Pancreas (tissue), 10 donors: ENCODE data around the gene P2RX5. TPM values are rescaled to one million over a fixed set of nuclear protein-coding genes. Genes with fewer than 3 reads are reported as not detected.
"Not testable (repeated sequence)": the region's sequence is repeated elsewhere in the genome, so short reads cannot be mapped to it uniquely, and the experiment has no call there.

ENCODE experiments used
- ATAC-seq, 4 donors: fragments of 200-7000 bp; cut with Tn5 transposase; one replicate each; pipeline versions ENCODE4 v1.8.0 to v1.9.1; 2020; ENCODE audit warnings: mild to moderate bottlenecking in 4 of 4, moderate library complexity in 4 of 4
- DNase-seq, 6 donors: peaks; one replicate each; pipeline ENCODE4 v3.0.0-alpha.2; 2020
- FAIRE-seq: peaks from 2 replicates; lab custom pipeline; 2012; peaks lifted over from hg19 to GRCh38; lab: Jason Lieb, UNC
- H3K27ac ChIP-seq, 4 donors: fragments of 200-600 bp; sonication (generic); 1 replicate in 3 of 4; 2 replicates in 1 of 4; pipeline versions ENCODE4 v1.5.0 to v1.8.0; 2020
- H3K27me3 ChIP-seq, 4 donors: fragments of 200-600 bp; one replicate each; pipeline ENCODE4 v1.8.0; 2021
- H3K36me3 ChIP-seq, 3 donors: fragments of 200-600 bp; sonication (generic) in 1 of 3; one replicate each; pipeline versions ENCODE4 v1.5.0 to v1.8.0; 2020 to 2021
- H3K4me1 ChIP-seq, 3 donors: fragments of 200-600 bp; one replicate each; pipeline ENCODE4 v1.8.0; 2021
- H3K4me3 ChIP-seq, 4 donors: fragments of 200-600 bp; sonication (generic) in 2 of 4; one replicate each; pipeline versions ENCODE4 v1.5.0 to v1.8.0; 2020 to 2021
- H3K9me3 ChIP-seq, 4 donors: fragments of 200-600 bp; one replicate each; pipeline ENCODE4 v1.8.0; 2021
- CTCF ChIP-seq, 4 donors: fragments of 200-600 bp; sonication (generic) in 3 of 4; IDR thresholded peaks; one replicate each; pipeline versions ENCODE4 v1.5.0 to v1.8.0; 2021; ENCODE audit warnings: antibody characterized with exemption in 4 of 4
- WGBS, 2 donors: extraction: QIAGEN DNeasy Blood & Tissue Kit; methylation state at CpG; one replicate each; pipeline ENCODE4 v1.1.7; 2013; 5-methylcytosine and 5-hydroxymethylcytosine counted together
- intact Hi-C, 3 donors: fragments of 100-400 bp; cut with DNase I; formaldehyde crosslinking; loops; one replicate each; pipeline versions ENCODE4 v1.11.1 to v1.14.2; 2022
- polyA plus RNA-seq, 2 donors: library from polyadenylated mRNA; stranded (reverse); fragments of 200-250 nt; gene quantifications; one replicate each; pipeline ENCODE4 v1.2.3, GENCODE V29; 2013
- total RNA-seq, 6 donors: library from RNA; stranded (reverse); fragmentation: NEBNext Ultra II Directional in 4 of 6; extraction: Animal tissue kit (Norgen Biotek cat#: 25700) in 4 of 6; gene quantifications; one replicate each; pipeline versions ENCODE4 v1.2.1 to v1.2.4, GENCODE V29; 2021 to 2023
- donor health status: healthy with polysubstance abuse.
- donor health status: DM: no; HTN: no; CAD: no; lungs with moderate emphysema.
- donor health status: DM: no; HTN: no; CAD: no.
- donor health status: control.
- donor health status: control.
- donor health status: Bipolar disorder and iron deficiency.
- donor health status: DM: yes; HTN: yes; CAD: no.
- donor health status: DM: no; HTN: no; CAD: no.
- donor health status: DM: no; HTN: no; CAD: no.
- donor health status: DM: yes; HTN: yes; CAD: no.

The P2RX5 gene
- total and polyA plus RNA-seq, 8 donors, result 0.13 to 1.4 (median 0.55) TPM

GRCh38 chr17:3718201-3718600 is 22.2 kb upstream of the P2RX5 start:
- intact Hi-C loops, result no loop called here
- peaks cover 0 to 7% (median 0%) of the 10 kb centered on the region in 3 donors for H3K4me1 ChIP-seq
- DNase-seq (no peak), ATAC-seq (no peak), FAIRE-seq (no peak)
- H3K4me3 ChIP-seq, result no peak overlapping the region
- peaks cover 0 to 23% (median 4%) of the 10 kb centered on the region in 3 donors for H3K36me3 ChIP-seq
- 95 to 97% methylated on average over 4 of the region's 4 CpGs for WGBS, 2 donors
- H3K27me3 ChIP-seq, result no peaks in the 10 kb centered on the region
- TF ChIP-seq CTCF (IDR thresholded peaks at IDR 0.05), result no peak
- H3K27ac ChIP-seq, result no peak overlapping the region
- no peaks in the 10 kb centered on the region for H3K9me3 ChIP-seq

GRCh38 chr17:3715296-3715695 is 19.3 kb upstream of the P2RX5 start:
- peaks cover 0 to 23% (median 4%) of the 10 kb centered on the region in 3 donors for H3K36me3 ChIP-seq
- no peak for DNase-seq
- H3K27me3 ChIP-seq, result no peaks in the 10 kb centered on the region
- H3K27ac ChIP-seq, result no peak overlapping the region
- intact Hi-C loops, result no loop called here
- 89 to 94% methylated on average over 8 of the region's 8 CpGs for whole genome bisulfite sequencing, 2 donors
- H3K4me1 ChIP-seq, result no peaks in the 10 kb centered on the region
- no peaks in the 10 kb centered on the region for H3K9me3 ChIP-seq
- no peak for TF ChIP-seq CTCF (IDR thresholded peaks at IDR 0.05)
- no peak for FAIRE-seq
- no peak for ATAC-seq
- H3K4me3 ChIP-seq, result no peak overlapping the region

- intact Hi-C loops, result no loop called here
- no peaks in the 10 kb centered on the region for H3K4me1 ChIP-seq
- WGBS, 2 donors, result 83% methylated on average over 13 of the region's 13 CpGs
- H3K27ac ChIP-seq, result no peak overlapping the region
- H3K36me3 ChIP-seq, result peaks cover 0 to 18% (median 4%) of the 10 kb centered on the region in 3 donors
- no peaks in the 10 kb centered on the region for H3K27me3 ChIP-seq
- FAIRE-seq (no peak), ATAC-seq (no peak), DNase-seq (no peak)
- no peak overlapping the region for H3K4me3 ChIP-seq
- no peak for TF ChIP-seq CTCF (IDR thresholded peaks at IDR 0.05)
- H3K9me3 ChIP-seq, result no peaks in the 10 kb centered on the region
These were observed 17.0 kb upstream of the P2RX5 start for GRCh38 chr17:3712811-3713463.

- DNase-seq, result no peak
- no peak for TF ChIP-seq CTCF (IDR thresholded peaks at IDR 0.05)
- Histone ChIP-seq H3K27ac (no peak overlapping the region), H3K27me3 (no peaks in the 10 kb centered on the region), H3K9me3 (no peaks in the 10 kb centered on the region), H3K4me1 (no peaks in the 10 kb centered on the region), H3K36me3 (peaks cover 0 to 18% (median 4%) of the 10 kb centered on the region in 3 donors), H3K4me3 (no peak overlapping the region)
- intact Hi-C loops, result no loop called here
- WGBS, 2 donors, result 70 to 88% methylated on average over 5 of the region's 5 CpGs
- no peak for FAIRE-seq
- peak in 3 of 4 donors; percentile 32 to 72 (median 59) for ATAC-seq
These were observed 15.0 kb upstream of the P2RX5 start for GRCh38 chr17:3710951-3711383.

GRCh38 chr17:3708366-3708765 is 12.4 kb upstream of the P2RX5 start:
- FAIRE-seq (no peak), ATAC-seq (no peak), DNase-seq (no peak)
- 57 to 59% methylated on average over 3 of the region's 3 CpGs for WGBS, 2 donors
- no peaks in the 10 kb centered on the region for H3K9me3 ChIP-seq
- TF ChIP-seq CTCF (IDR thresholded peaks at IDR 0.05), result no peak
- no peaks in the 10 kb centered on the region for H3K27me3 ChIP-seq
- no peak overlapping the region for H3K4me3 ChIP-seq
- intact Hi-C loops, result no loop called here
- H3K36me3 ChIP-seq, result no peaks in the 10 kb centered on the region
- H3K4me1 ChIP-seq, result no peaks in the 10 kb centered on the region
- no peak overlapping the region for H3K27ac ChIP-seq

- H3K36me3 ChIP-seq, H3K27me3 ChIP-seq, intact Hi-C loops, FAIRE-seq, H3K9me3 ChIP-seq, ATAC-seq, H3K4me3 ChIP-seq, DNase-seq, H3K27ac ChIP-seq, H3K4me1 ChIP-seq: not testable (repeated sequence)
- WGBS, 2 donors, result 100% methylated on average over 1 of the region's 1 CpG
These were observed 9.7 kb upstream of the P2RX5 start for GRCh38 chr17:3705718-3705984.
